K562 (cell line): ENCODE results near the gene IRX6. TPM values are rescaled to one million over a fixed set of nuclear protein-coding genes. Genes with fewer than 3 reads are reported as not detected.

ENCODE experiments used
- ATAC-seq: fragments of 200-7000 bp; cut with Tn5 transposase; 3 replicates; pipeline ENCODE4 v1.9.1; 2020; ENCODE audit warnings: moderate library complexity
- BruUV-seq: library from RNA; stranded (reverse); fragments of 400-500 nt; replicated peaks from 2 replicates; lab custom pipeline; 2021; lab: Mats Ljungman, UMichigan
- CTCF ChIA-PET: fragments of 300-600 bp; formaldehyde crosslinking; extraction: SDS; loops from one replicate; lab custom pipeline; 2021; ENCODE audit warnings: low intra/inter-chr PET ratio; lab: Yijun Ruan, JAX
- POLR2A ChIA-PET: fragments of 300-600, 350-650 bp; sonication (Branson Sonifier 250); formaldehyde crosslinking; extraction: SDS; loops from one replicate; lab custom pipeline; 2021; ENCODE audit warnings: antibody characterized with exemption, inconsistent platforms; lab: Yijun Ruan, JAX
- DNase-seq, 4 experiments: peaks; one replicate each; pipeline versions ENCODE4 v3.0.0 to v3.0.0-alpha.2; 2011 to 2018; ENCODE audit warnings: low spot score in 3 of 4, mixed read lengths in 3 of 4; ENCODE audit errors: extremely low read depth in 1 of 4
- FAIRE-seq: peaks from 2 replicates; lab custom pipeline; 2011; peaks lifted over from hg19 to GRCh38; lab: Jason Lieb, UNC
- H2AFZ ChIP-seq: 2 replicates; pipeline ENCODE4 v1.6.0; 2011; ENCODE audit warnings: low read depth, low read length, control low read depth, inconsistent platforms
- H3K27ac ChIP-seq: fragments of 200-600 bp; 3 replicates; pipeline ENCODE4 v1.8.0; 2011; ENCODE audit warnings: low read depth, mild to moderate bottlenecking, control low read depth, inconsistent platforms, low read length, moderate library complexity, mixed read lengths; ENCODE audit errors: extremely low read depth
- H3K27me3 ChIP-seq, 2 experiments: fragments of 300-600 bp in 1 of 2; 2 replicates in 1 of 2; 3 replicates in 1 of 2; pipeline versions ENCODE4 v1.6.0 to v1.8.0; 2011; ENCODE audit warnings: inconsistent platforms in 2 of 2, low read length in 2 of 2, mild to moderate bottlenecking in 1 of 2, mixed read lengths in 1 of 2, moderate library complexity in 1 of 2; ENCODE audit not compliant: control insufficient read depth in 2 of 2, insufficient read depth in 2 of 2
- H3K36me3 ChIP-seq: fragments of 300-600 bp; 3 replicates; pipeline ENCODE4 v1.8.0; 2011; ENCODE audit warnings: mild to moderate bottlenecking, low read length, inconsistent platforms; ENCODE audit not compliant: control insufficient read depth, insufficient read depth
- H3K4me1 ChIP-seq, 2 experiments: fragments of 200-600 bp in 1 of 2; replicated peaks in 1 of 2; 2 replicates in 1 of 2; 3 replicates in 1 of 2; pipeline versions ENCODE4 v1.5.1 to v1.8.0; 2011; ENCODE audit warnings: inconsistent platforms in 2 of 2, low read length in 2 of 2, mild to moderate bottlenecking in 1 of 2, mixed read lengths in 1 of 2, moderate library complexity in 1 of 2; ENCODE audit not compliant: control insufficient read depth in 2 of 2, insufficient read depth in 2 of 2
- H3K4me2 ChIP-seq: 2 replicates; pipeline ENCODE4 v1.6.1; 2011; ENCODE audit warnings: low read length, control low read depth, inconsistent platforms, mixed read lengths; ENCODE audit not compliant: insufficient read depth
- H3K4me3 ChIP-seq: fragments of 200-600 bp; sonication (generic), shearing (Covaris generic); 2 replicates; pipeline ENCODE4 v1.5.1; 2016; ENCODE audit warnings: control low read depth, inconsistent platforms
- H3K79me2 ChIP-seq: fragments of 200-600 bp; 3 replicates; pipeline ENCODE4 v1.8.0; 2011; ENCODE audit warnings: low read length, inconsistent platforms; ENCODE audit not compliant: control insufficient read depth, insufficient read depth
- H3K9ac ChIP-seq, 2 experiments: 2 replicates each; pipeline versions ENCODE4 v1.6.0 to v1.6.1; 2011; ENCODE audit warnings: low read depth in 2 of 2, low read length in 2 of 2, control low read depth in 1 of 2, inconsistent platforms in 1 of 2, mild to moderate bottlenecking in 1 of 2, mixed read lengths in 1 of 2; ENCODE audit not compliant: insufficient read depth in 1 of 2
- H3K9me1 ChIP-seq: one replicate; pipeline ENCODE4 v1.6.0; 2011; ENCODE audit warnings: inconsistent platforms, mild to moderate bottlenecking, low read length, moderate library complexity; ENCODE audit not compliant: control insufficient read depth, insufficient read depth
- H3K9me3 ChIP-seq: replicated peaks from 2 replicates; pipeline ENCODE4 v1.5.1; 2011; ENCODE audit warnings: low read depth, low read length, inconsistent platforms; ENCODE audit not compliant: control insufficient read depth, insufficient read depth
- H4K20me1 ChIP-seq: replicated peaks from 2 replicates; pipeline ENCODE4 v1.6.1; 2011; ENCODE audit warnings: low read length, inconsistent platforms, mixed read lengths; ENCODE audit not compliant: control insufficient read depth, insufficient read depth
- ARID2 ChIP-seq: fragments of 450-650 bp; IDR thresholded peaks from 2 replicates; pipeline ENCODE4 v1.6.1; 2017; ENCODE audit warnings: antibody characterized with exemption, mild to moderate bottlenecking
- BHLHE40 ChIP-seq: IDR thresholded peaks from 2 replicates; pipeline ENCODE4 v1.6.1; 2011; ENCODE audit warnings: low read length, improper control_type of control experiment
- EP400 ChIP-seq: fragments of 450-650 bp; IDR thresholded peaks from 2 replicates; pipeline ENCODE4 v1.6.1; 2017; ENCODE audit warnings: antibody characterized with exemption, mild to moderate bottlenecking, moderate library complexity
- HDAC6 ChIP-seq: IDR thresholded peaks from 2 replicates; pipeline ENCODE4 v1.6.1; 2012; ENCODE audit warnings: low read depth, mild to moderate bottlenecking, control low read depth, inconsistent platforms, low read length, moderate library complexity
- HES1 ChIP-seq: fragments of 450-650 bp; IDR thresholded peaks from 2 replicates; pipeline ENCODE4 v1.6.1; 2016; ENCODE audit warnings: low read depth, mild to moderate bottlenecking, moderate library complexity
- HIVEP1 ChIP-seq: fragments of 250-450 bp; sonication (Bioruptor Pico); IDR thresholded peaks from 2 replicates; pipeline ENCODE4 v1.4.0; 2020; ENCODE audit warnings: mild to moderate bottlenecking
- NR3C1 ChIP-seq: sonication (generic); formaldehyde crosslinking; IDR thresholded peaks from 2 replicates; pipeline ENCODE4 v1.8.1; 2022; ENCODE audit warnings: missing genetic modification reagents
- PBX2 ChIP-seq, 2 experiments: IDR thresholded peaks in 1 of 2; conservative IDR thresholded peaks in 1 of 2; 2 replicates each; pipeline ENCODE4 v1.6.1; 2016; ENCODE audit warnings: low read depth in 2 of 2, mild to moderate bottlenecking in 1 of 2, missing compliant biosample characterization in 1 of 2, missing genetic modification characterization in 1 of 2, moderate library complexity in 1 of 2
- SIN3A ChIP-seq, 2 experiments: fragments of 150-350 bp in 1 of 2; IDR thresholded peaks; 2 replicates each; pipeline ENCODE4 v1.6.1; 2011 to 2016; ENCODE audit warnings: borderline replicate concordance in 2 of 2, low read depth in 2 of 2, low read length in 2 of 2, mild to moderate bottlenecking in 2 of 2, moderate library complexity in 2 of 2; ENCODE audit not compliant: control insufficient read depth in 1 of 2
- SMAD3 ChIP-seq: fragments of 450-650 bp; formaldehyde crosslinking; conservative IDR thresholded peaks from 2 replicates; pipeline ENCODE4 v1.4.0; 2020; ENCODE audit warnings: mild to moderate bottlenecking
- TCF7L2 ChIP-seq: fragments of 150-350 bp; IDR thresholded peaks from 2 replicates; pipeline ENCODE4 v1.6.1; 2016; ENCODE audit warnings: low read depth, mild to moderate bottlenecking, low read length, moderate library complexity
- ZBTB49 ChIP-seq: sonication (generic); formaldehyde crosslinking; IDR thresholded peaks from 2 replicates; pipeline ENCODE4 v1.8.0; 2022; ENCODE audit warnings: missing genetic modification reagents, mild to moderate bottlenecking, borderline replicate concordance
- ZFP1 ChIP-seq: fragments of 450-650 bp; formaldehyde crosslinking; IDR thresholded peaks from 2 replicates; pipeline ENCODE4 v1.4.0; 2020; ENCODE audit warnings: mild to moderate bottlenecking, mixed read lengths
- ZNF436 ChIP-seq: fragments of 250-450, 450-650 bp; sonication (Bioruptor Pico); formaldehyde crosslinking; IDR thresholded peaks from 2 replicates; pipeline ENCODE4 v1.7.0; 2020; ENCODE audit warnings: mild to moderate bottlenecking
- WGBS: fragments of 100-300 bp; shearing (Covaris generic); methylation state at CpG from one replicate; pipeline ENCODE4 v1.1.6; 2016; ENCODE audit warnings: low coverage, mixed read lengths; ENCODE audit not compliant: insufficient coverage; ENCODE audit errors: missing lambda C conversion rate; 5-methylcytosine and 5-hydroxymethylcytosine counted together
- in situ Hi-C: fragments of 300-500 bp; cut with MboI; formaldehyde crosslinking; loops from 4 replicates; pipeline ENCODE4 v1.15.0; 2018; ENCODE audit warnings: inconsistent platforms, mixed read lengths
- intact Hi-C: fragments of 100-400 bp; cut with micrococcal nuclease; formaldehyde crosslinking; loops from 2 replicates; pipeline ENCODE4 v1.14.2; 2022
- polyA plus RNA-seq, 8 experiments: library from polyadenylated mRNA; depleted of rRNA in 4 of 8; stranded (reverse) in 5 of 8; unstranded in 3 of 8; fragments of >200 nt; fragmentation: Nextera tagmentation in 2 of 8; fragmentation: Illumina TruSeq in 1 of 8; extraction: Ambion mirVana in 2 of 8; extraction: Trizol in 1 of 8; gene quantifications; 2 replicates each; pipeline versions ENCODE4 v1.2.1 to v1.2.3, GENCODE V29; 2011 to 2014; ENCODE audit warnings: inconsistent platforms in 1 of 8, missing spikeins in 1 of 8
- total RNA-seq, 7 experiments: library from RNA; depleted of rRNA in 6 of 7; stranded (reverse); fragments of >200 nt in 6 of 7; fragmentation: Illumina TruSeq in 2 of 7; extraction: Trizol in 2 of 7; gene quantifications; 2 replicates each; pipeline versions ENCODE4 v1.2.1 to v1.2.3, GENCODE V29; 2011 to 2021; ENCODE audit warnings: low replicate concordance in 1 of 7
- TF ChIP-seq, protein P1 (sequence below): fragments of 450-650 bp; IDR thresholded peaks from 2 replicates; pipeline ENCODE4 v1.6.1; 2016; ENCODE audit warnings: borderline replicate concordance

The IRX6 gene
- total and polyA plus RNA-seq, 9 of the 15 experiments (the other 6 are each of a cell fraction or from before 2014, with no cell fraction given), result 0.07 to 0.29 (median 0.14) TPM; not detected in 4

DNA sequence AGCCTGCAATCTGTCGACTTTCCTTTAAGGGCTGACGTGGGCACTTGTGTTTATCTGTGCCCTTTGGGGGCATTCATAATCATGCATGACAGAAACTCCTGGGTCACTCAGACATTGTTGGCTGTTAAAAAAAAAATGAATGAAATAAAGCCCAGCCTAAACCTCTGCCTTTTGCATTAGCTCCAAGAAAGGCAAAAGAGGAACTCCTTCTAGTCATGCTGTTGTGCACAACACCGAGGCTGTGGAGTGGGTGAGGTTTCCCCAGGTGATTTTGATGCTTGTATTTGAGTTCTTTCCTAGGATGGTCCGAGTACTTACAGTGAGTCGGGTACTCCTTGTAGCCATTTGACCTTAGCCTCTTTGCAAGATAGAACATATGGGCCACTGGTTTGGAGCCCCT is 49.6 kb upstream of the IRX6 start:
- Histone ChIP-seq H3K27ac (no peak overlapping the region), H3K4me2 (no peak overlapping the region), H3K79me2 (no peaks in the 10 kb centered on the region), H3K9me3 (no peaks in the 10 kb centered on the region), H2AFZ (no peak overlapping the region), H3K4me3 (no peak overlapping the region), H3K36me3 (no peaks in the 10 kb centered on the region), H3K9me1 (no peaks in the 10 kb centered on the region), H4K20me1 (no peaks in the 10 kb centered on the region), H3K27me3 (no peaks in the 10 kb centered on the region; a peak in 2 of 5 replicates), H3K9ac (no peak overlapping the region), H3K4me1 (no peaks in the 10 kb centered on the region)
- DNase-seq (no peak), FAIRE-seq (no peak), ATAC-seq (no peak)
- no TSS peak for BruUV-seq
- intact Hi-C loops (no loop called here), in situ Hi-C loops (no loop called here)
- 0% methylated on average over 5 of the region's 5 CpGs for WGBS
- POLR2A ChIA-PET, result no interaction called here
- CTCF ChIA-PET, result no interaction called here
- TF ChIP-seq ZNF436 (CRISPR knock-in tag) (no peak), ZFP1 (CRISPR knock-in tag) (no peak), HDAC6 (no peak), SIN3A (IDR thresholded peaks at IDR 0.05; ENCODE audit: borderline replicate concordance in 2 of 2, control insufficient read depth in 1 of 2, low read depth in 2 of 2, low read length in 2 of 2) (no peak), ZBTB49 (CRISPR knock-in tag) (no peak), PBX2 (CRISPR knock-in tag; IDR thresholded peaks at IDR 0.05; ENCODE audit: low read depth) (no peak), PBX2 (tag; conservative IDR thresholded peaks at IDR 0.05; ENCODE audit: low read depth) (no peak), TCF7L2 (no peak), HES1 (no peak), NR3C1 (CRISPR knock-in tag) (no peak), EP400 (no peak), BHLHE40 (no peak), SMAD3 (CRISPR knock-in tag) (no peak), ARID2 (no peak), HIVEP1 (CRISPR knock-in tag) (no peak)
- TF ChIP-seq, protein P1, sequence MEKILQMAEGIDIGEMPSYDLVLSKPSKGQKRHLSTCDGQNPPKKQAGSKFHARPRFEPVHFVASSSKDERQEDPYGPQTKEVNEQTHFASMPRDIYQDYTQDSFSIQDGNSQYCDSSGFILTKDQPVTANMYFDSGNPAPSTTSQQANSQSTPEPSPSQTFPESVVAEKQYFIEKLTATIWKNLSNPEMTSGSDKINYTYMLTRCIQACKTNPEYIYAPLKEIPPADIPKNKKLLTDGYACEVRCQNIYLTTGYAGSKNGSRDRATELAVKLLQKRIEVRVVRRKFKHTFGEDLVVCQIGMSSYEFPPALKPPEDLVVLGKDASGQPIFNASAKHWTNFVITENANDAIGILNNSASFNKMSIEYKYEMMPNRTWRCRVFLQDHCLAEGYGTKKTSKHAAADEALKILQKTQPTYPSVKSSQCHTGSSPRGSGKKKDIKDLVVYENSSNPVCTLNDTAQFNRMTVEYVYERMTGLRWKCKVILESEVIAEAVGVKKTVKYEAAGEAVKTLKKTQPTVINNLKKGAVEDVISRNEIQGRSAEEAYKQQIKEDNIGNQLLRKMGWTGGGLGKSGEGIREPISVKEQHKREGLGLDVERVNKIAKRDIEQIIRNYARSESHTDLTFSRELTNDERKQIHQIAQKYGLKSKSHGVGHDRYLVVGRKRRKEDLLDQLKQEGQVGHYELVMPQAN, result no peak
